Measurements from ENCODE around the gene COPG2. TPM values are rescaled to one million over a fixed set of nuclear protein-coding genes. Genes with fewer than 3 reads are reported as not detected.
A peak's percentile ranks its signal among the peaks of the same experiment; 100 is the strongest.

Gene COPG2
- total RNA-seq (2014; rRNA removed; shearing (Covaris generic)): 24.1 and 29.9 TPM in 2 replicates
- 32.2 and 39.5 TPM in 2 replicates for total RNA-seq (2022)
- Bru-seq, nascent RNA: percentile 62 among the genes with signal in this experiment
- percentile 60 among the genes with signal in this experiment for BruChase-seq, experiment 1, labeled RNA remaining after a 6-hour chase
- BruChase-seq, experiment 2, labeled RNA remaining after a 2-hour chase: percentile 51 among the genes with signal in this experiment
- long read RNA-seq, transcript COPG2-202 (24 exons, 3,134 nt): major isoform, 25 of 34 reads
- long read RNA-seq, partial matches to known transcripts: 1 of 34 reads
- long read RNA-seq, other reads (novel, unspliced or antisense): 8 of 34 reads

DNA sequence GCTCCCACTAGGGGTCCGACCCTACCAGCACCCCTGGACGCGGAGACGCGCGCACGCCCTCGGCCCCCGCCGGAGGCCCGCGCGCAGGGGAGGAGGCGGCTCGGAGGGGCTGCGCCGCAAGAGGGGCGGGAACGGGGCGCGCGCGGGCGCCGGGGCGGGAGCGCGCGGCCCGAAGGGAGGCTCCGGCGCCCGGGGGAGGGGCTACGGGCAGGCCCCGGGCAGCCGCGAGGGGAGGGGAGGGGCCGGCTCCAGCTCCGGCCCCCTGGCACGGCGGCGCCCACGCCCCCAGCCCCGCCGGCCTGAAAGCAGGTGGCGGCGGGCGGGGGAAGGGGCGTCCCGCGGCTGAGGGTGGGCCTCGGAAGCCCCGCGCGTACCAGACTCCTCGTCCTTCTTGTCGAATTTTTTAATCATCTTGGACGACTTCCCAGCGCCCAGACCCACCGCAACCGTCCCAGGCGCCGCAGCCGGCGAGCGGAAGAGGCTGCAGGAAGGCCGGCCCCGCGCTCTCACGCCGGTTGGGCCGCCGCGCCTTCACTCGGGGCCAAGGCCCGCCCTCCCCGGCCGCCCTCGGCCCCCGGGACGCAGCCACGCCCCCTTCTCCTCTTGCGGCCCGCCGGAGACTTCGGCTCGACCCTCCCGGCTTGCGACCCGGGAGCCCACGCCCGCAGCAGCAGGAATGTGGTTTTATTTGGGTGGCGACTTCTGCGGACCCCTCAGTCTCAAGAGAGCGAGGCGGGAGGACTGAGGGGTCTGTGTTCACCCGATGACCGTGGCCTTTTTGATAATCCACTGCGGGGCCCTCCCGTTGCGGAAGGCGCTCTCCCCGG, at the start of gene COPG2:
COPG2 (minus strand) TSS at position 491 of the 827 bp plus-strand sequence; CDS start at position 411, 80 bp downstream.
- Histone ChIP-seq H2AFZ (ENCODE audit: low read length) (peak within 1 kb of the TSS; percentile 98), H3K9me3 (ENCODE audit: low read length) (no peaks in the 10 kb centered on the region), H3K9me2 (ENCODE audit: insufficient read depth, low read length) (no peaks in the 10 kb centered on the region), H4K20me1 (ENCODE audit: insufficient read depth, low read length) (no peaks in the 10 kb centered on the region), H3K79me2 (ENCODE audit: insufficient read depth, low read depth, low read length) (no peaks in the 10 kb centered on the region), H3K4me3 (ENCODE audit: low read depth, low read length, poor library complexity, severe bottlenecking) (peak within 1 kb of the TSS; percentile 91), H3K4me2 (ENCODE audit: low read length) (peak within 1 kb of the TSS; percentile 98), H3K27ac (ENCODE audit: low read depth, low read length, poor library complexity, severe bottlenecking) (peak within 1 kb of the TSS; percentile 68), H3K36me3 (ENCODE audit: insufficient read depth, low read length) (peaks cover 18% of the 10 kb centered on the region), H3K4me1 (ENCODE audit: insufficient read depth, low read length, poor library complexity, severe bottlenecking) (peaks cover 16% of the 10 kb centered on the region)
- intact Hi-C loops (cut with micrococcal nuclease; ENCODE audit: unreplicated experiment): loop anchor here (1.0 kb wide), 1 partner anchor 227 kb away; the partner anchor contains the start of gene CEP41
- ChIA-PET CTCF (ENCODE audit: unreplicated experiment) (interaction anchor here (0.6 kb wide), 1 partner anchor 292 kb away, joined by 3 read pairs; no protein-coding TSS in a partner anchor), POLR2A (no interaction called here)
- TF ChIP-seq EZH2phosphoT487 (IDR thresholded peaks at IDR 0.05; ENCODE audit: borderline replicate concordance, low read depth, low read length): no peak
- TF ChIP-seq, protein P1, sequence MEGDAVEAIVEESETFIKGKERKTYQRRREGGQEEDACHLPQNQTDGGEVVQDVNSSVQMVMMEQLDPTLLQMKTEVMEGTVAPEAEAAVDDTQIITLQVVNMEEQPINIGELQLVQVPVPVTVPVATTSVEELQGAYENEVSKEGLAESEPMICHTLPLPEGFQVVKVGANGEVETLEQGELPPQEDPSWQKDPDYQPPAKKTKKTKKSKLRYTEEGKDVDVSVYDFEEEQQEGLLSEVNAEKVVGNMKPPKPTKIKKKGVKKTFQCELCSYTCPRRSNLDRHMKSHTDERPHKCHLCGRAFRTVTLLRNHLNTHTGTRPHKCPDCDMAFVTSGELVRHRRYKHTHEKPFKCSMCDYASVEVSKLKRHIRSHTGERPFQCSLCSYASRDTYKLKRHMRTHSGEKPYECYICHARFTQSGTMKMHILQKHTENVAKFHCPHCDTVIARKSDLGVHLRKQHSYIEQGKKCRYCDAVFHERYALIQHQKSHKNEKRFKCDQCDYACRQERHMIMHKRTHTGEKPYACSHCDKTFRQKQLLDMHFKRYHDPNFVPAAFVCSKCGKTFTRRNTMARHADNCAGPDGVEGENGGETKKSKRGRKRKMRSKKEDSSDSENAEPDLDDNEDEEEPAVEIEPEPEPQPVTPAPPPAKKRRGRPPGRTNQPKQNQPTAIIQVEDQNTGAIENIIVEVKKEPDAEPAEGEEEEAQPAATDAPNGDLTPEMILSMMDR (conservative IDR thresholded peaks at IDR 0.05; ENCODE audit: low read length): no peak
- peak; percentile 90 for DNase-seq (ENCODE audit: low spot score)
- no TSS peak for BruUV-seq (replicated peaks)

DNA sequence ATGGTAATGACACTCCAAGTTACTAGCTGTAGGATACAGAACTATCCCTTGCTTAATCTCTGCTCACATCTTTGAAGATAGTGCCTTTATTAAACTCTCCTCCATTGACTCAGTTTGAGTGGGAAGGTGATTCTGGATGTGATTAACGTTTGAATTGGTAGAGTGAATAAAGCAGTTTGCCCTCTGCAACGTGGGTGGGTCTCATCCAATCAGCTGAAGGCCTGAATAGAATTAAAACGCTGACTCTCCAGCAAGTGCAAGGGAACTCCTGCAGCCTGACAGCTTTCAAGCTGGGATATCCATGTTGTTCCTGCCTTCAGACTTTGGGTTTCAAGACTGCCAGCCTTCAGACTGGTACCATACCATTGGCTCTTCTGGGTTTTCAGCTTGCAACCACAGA, 43.9 kb upstream of the COPG2 start:
- intact Hi-C loops (cut with micrococcal nuclease; ENCODE audit: unreplicated experiment): no loop called here
- CTCF ChIA-PET (ENCODE audit: unreplicated experiment): no interaction called here
- no peaks in the 10 kb centered on the region for H3K79me2 ChIP-seq (ENCODE audit: insufficient read depth, low read depth, low read length)
- H3K9me3 ChIP-seq (ENCODE audit: low read length): no peaks in the 10 kb centered on the region
- BruUV-seq (replicated peaks): no TSS peak
- DNase-seq (ENCODE audit: low spot score): no peak
- no peaks in the 10 kb centered on the region for H3K4me1 ChIP-seq (ENCODE audit: insufficient read depth, low read length, poor library complexity, severe bottlenecking)
- H3K4me3 ChIP-seq (ENCODE audit: low read depth, low read length, poor library complexity, severe bottlenecking): no peak overlapping the region
- H3K4me2 ChIP-seq (ENCODE audit: low read length): no peak overlapping the region
- no peaks in the 10 kb centered on the region for H4K20me1 ChIP-seq (ENCODE audit: insufficient read depth, low read length)
- H3K9me2 ChIP-seq (ENCODE audit: insufficient read depth, low read length): no peaks in the 10 kb centered on the region
- H2AFZ ChIP-seq (ENCODE audit: low read length): no peak overlapping the region
- no peaks in the 10 kb centered on the region for H3K36me3 ChIP-seq (ENCODE audit: insufficient read depth, low read length)
- POLR2A ChIA-PET: no interaction called here
- no peak for TF ChIP-seq EZH2phosphoT487 (IDR thresholded peaks at IDR 0.05; ENCODE audit: borderline replicate concordance, low read depth, low read length)
- TF ChIP-seq, protein P1 (conservative IDR thresholded peaks at IDR 0.05; ENCODE audit: low read length): no peak
- H3K27ac ChIP-seq (ENCODE audit: low read depth, low read length, poor library complexity, severe bottlenecking): no peak overlapping the region

All from OCI-LY7 (cell line).